Right atrium auricular region (tissue), 2 donors: ENCODE measurements around the gene CEACAM16. TPM values are rescaled to one million over a fixed set of nuclear protein-coding genes. Genes with fewer than 3 reads are reported as not detected.
A peak's percentile ranks its signal among the peaks of the same experiment; 100 is the strongest.

Experiments
- DNase-seq: peaks from one replicate; pipeline ENCODE4 v3.0.0-alpha.2; 2019; ENCODE audit warnings: low spot score
- H3K27ac ChIP-seq, 2 donors: fragments of 200-600 bp; sonication (generic); 1 replicate in 1 of 2; 2 replicates in 1 of 2; pipeline ENCODE4 v1.5.1; 2016 to 2019
- H3K27me3 ChIP-seq, 2 donors: fragments of 200-600 bp; sonication (generic); one replicate each; pipeline versions ENCODE4 v1.5.1 to v1.6.0; 2017 to 2019
- H3K36me3 ChIP-seq: fragments of 200-600 bp; sonication (generic); one replicate; pipeline ENCODE4 v1.5.1; 2016
- H3K4me1 ChIP-seq, 2 donors: fragments of 200-600 bp; sonication (generic); one replicate each; pipeline versions ENCODE4 v1.5.1 to v1.6.0; 2017 to 2019
- H3K4me3 ChIP-seq, 2 donors: fragments of 200-600 bp; sonication (generic); 1 replicate in 1 of 2; 2 replicates in 1 of 2; pipeline ENCODE4 v1.5.1; 2017 to 2019; ENCODE audit warnings: mild to moderate bottlenecking in 1 of 2, moderate library complexity in 1 of 2
- H3K9me3 ChIP-seq, 2 donors: fragments of 200-600 bp; sonication (generic); one replicate each; pipeline ENCODE4 v1.5.1; 2019
- CTCF ChIP-seq, 2 donors: fragments of 200-600 bp; sonication (generic); IDR thresholded peaks; one replicate each; pipeline ENCODE4 v1.5.1; 2019; ENCODE audit warnings: antibody characterized with exemption in 2 of 2
- total RNA-seq, 2 donors: library from RNA; depleted of rRNA; stranded (reverse); fragments of >200 nt; gene quantifications; one replicate each; pipeline ENCODE4 v1.1.0, GENCODE V29; 2016

Gene CEACAM16
- total RNA-seq, 2 donors from 2014 or later, result not detected

- Histone ChIP-seq H3K27me3 (no peaks in the 10 kb centered on the region), H3K4me1 (peaks cover 3 to 85% of the 10 kb centered on the region in 2 donors), H3K4me3 (no peak overlapping the region), H3K27ac (peak overlapping the region; percentile 83 to 94), H3K36me3 (no peaks in the 10 kb centered on the region), H3K9me3 (no peaks in the 10 kb centered on the region)
- no peak for TF ChIP-seq CTCF (IDR thresholded peaks at IDR 0.05)
- no peak for DNase-seq
These were observed 46.0 kb downstream of the CEACAM16 start for GRCh38 chr19:44744871-44745332.

GRCh38 chr19:44745341-44745831, 46.4 kb downstream of the CEACAM16 start:
- no peak for TF ChIP-seq CTCF (IDR thresholded peaks at IDR 0.05)
- Histone ChIP-seq H3K36me3 (no peaks in the 10 kb centered on the region), H3K27ac (peak overlapping the region; percentile 83 to 94), H3K4me3 (no peak overlapping the region), H3K4me1 (peaks cover 3 to 87% of the 10 kb centered on the region in 2 donors), H3K9me3 (no peaks in the 10 kb centered on the region), H3K27me3 (no peaks in the 10 kb centered on the region)
- DNase-seq, result peak; percentile 84

- Histone ChIP-seq H3K9me3 (no peaks in the 10 kb centered on the region), H3K27ac (peak overlapping the region; percentile 94), H3K4me3 (no peak overlapping the region), H3K4me1 (peaks cover 3 to 87% of the 10 kb centered on the region in 2 donors), H3K27me3 (no peaks in the 10 kb centered on the region), H3K36me3 (no peaks in the 10 kb centered on the region)
- DNase-seq, result no peak
- no peak for TF ChIP-seq CTCF (IDR thresholded peaks at IDR 0.05)
These were observed 47.1 kb downstream of the CEACAM16 start for GRCh38 chr19:44745887-44746600.

- DNase-seq, result no peak
These were observed 47.6 kb downstream of the CEACAM16 start for GRCh38 chr19:44746616-44746945.

GRCh38 chr19:44746946-44747738, 48.2 kb downstream of the CEACAM16 start:
- DNase-seq, result peak; percentile 97
- Histone ChIP-seq H3K27ac (peak overlapping the region; percentile 94), H3K4me1 (peaks cover 2 to 87% of the 10 kb centered on the region in 2 donors), H3K27me3 (no peaks in the 10 kb centered on the region), H3K4me3 (peak overlapping the region; percentile 61 to 62), H3K36me3 (peaks cover 11% of the 10 kb centered on the region), H3K9me3 (no peaks in the 10 kb centered on the region)
- TF ChIP-seq CTCF (IDR thresholded peaks at IDR 0.05), result no peak

More at GRCh38 chr19:44746616-44746945, 47.6 kb downstream of the CEACAM16 start:
- Histone ChIP-seq H3K27ac (peak overlapping the region; percentile 94), H3K27me3 (no peaks in the 10 kb centered on the region), H3K4me3 (no peak overlapping the region), H3K9me3 (no peaks in the 10 kb centered on the region), H3K36me3 (peaks cover 5% of the 10 kb centered on the region), H3K4me1 (peaks cover 3 to 87% of the 10 kb centered on the region in 2 donors)
- no peak for TF ChIP-seq CTCF (IDR thresholded peaks at IDR 0.05)
